ENCODE data around the gene RNF17.

RNF17 gene

DNA sequence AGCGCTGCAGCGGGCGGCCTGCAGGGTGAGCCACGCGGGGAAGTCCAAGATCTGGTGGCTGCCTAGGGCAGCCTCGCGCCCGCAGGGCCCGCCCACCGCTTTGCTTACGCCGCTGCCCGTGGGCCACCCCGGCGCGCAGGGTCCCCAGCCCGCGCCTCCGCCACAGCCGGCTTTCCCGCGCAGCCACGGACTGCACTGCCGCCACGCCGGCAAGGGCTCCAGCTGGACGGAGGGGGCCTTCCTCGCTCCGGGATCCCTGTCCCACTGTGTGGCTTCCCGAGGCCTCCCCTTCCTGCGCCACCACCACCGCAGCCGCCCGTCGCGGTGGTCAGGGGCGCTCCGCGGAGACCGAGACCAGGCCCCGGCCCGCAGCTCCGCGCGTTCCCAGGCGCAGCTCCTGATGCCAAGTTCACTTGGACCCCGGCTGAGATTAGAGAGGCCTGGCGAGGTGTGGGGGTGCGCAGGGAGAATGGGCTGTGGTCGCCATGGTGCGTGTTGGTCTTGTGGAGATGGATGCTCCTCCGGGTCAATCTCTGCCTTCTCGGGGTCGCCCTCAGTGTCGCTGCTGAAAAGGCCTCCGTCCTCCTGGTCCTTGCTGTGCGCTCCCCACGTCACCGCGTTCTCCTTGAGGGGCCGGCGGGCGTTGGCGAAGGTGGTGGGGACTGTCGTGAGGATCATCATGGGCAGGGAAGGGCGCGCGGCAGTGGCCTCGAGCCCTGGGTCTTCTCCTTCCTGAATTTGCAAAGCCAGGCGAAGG, 17.9 kb upstream of the RNF17 start:
- ATAC-seq (ENCODE audit: insufficient read depth, low read depth) = no peak
- Histone ChIP-seq H3K9ac (ENCODE audit: low read depth, low read length) (no peak overlapping the region), H3K4me1 (ENCODE audit: insufficient read depth, low read length) (peaks cover 9% of the 10 kb centered on the region; the same call in 1 of the 2 replicates), H3K27ac (ENCODE audit: low read length) (no peak overlapping the region), H3K4me3 (ENCODE audit: low read depth in 1 of 2, low read length in 2 of 2) (no peak overlapping the region), H3K4me2 (ENCODE audit: insufficient read depth, low read length) (no peak overlapping the region), H3K79me2 (ENCODE audit: insufficient read depth, low read length) (no peaks in the 10 kb centered on the region), H3K27me3 (ENCODE audit: insufficient read depth, low read length, poor library complexity) (no peaks in the 10 kb centered on the region), H4K20me1 (ENCODE audit: insufficient read depth, low read length) (no peaks in the 10 kb centered on the region), H3K9me3 (ENCODE audit: insufficient read depth, low read length, severe bottlenecking) (no peaks in the 10 kb centered on the region), H3K36me3 (ENCODE audit: insufficient read depth, low read length) (no peaks in the 10 kb centered on the region), H2AFZ (ENCODE audit: low read depth, low read length) (no peak overlapping the region)
- DNase-seq = no peak
- TF ChIP-seq, protein P1, sequence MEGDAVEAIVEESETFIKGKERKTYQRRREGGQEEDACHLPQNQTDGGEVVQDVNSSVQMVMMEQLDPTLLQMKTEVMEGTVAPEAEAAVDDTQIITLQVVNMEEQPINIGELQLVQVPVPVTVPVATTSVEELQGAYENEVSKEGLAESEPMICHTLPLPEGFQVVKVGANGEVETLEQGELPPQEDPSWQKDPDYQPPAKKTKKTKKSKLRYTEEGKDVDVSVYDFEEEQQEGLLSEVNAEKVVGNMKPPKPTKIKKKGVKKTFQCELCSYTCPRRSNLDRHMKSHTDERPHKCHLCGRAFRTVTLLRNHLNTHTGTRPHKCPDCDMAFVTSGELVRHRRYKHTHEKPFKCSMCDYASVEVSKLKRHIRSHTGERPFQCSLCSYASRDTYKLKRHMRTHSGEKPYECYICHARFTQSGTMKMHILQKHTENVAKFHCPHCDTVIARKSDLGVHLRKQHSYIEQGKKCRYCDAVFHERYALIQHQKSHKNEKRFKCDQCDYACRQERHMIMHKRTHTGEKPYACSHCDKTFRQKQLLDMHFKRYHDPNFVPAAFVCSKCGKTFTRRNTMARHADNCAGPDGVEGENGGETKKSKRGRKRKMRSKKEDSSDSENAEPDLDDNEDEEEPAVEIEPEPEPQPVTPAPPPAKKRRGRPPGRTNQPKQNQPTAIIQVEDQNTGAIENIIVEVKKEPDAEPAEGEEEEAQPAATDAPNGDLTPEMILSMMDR (IDR thresholded peaks at IDR 0.05; ENCODE audit: borderline replicate concordance, extremely low read depth, low read length, poor library complexity, severe bottlenecking) = no peak
- no peak for TF ChIP-seq EZH2 (IDR thresholded peaks at IDR 0.05; ENCODE audit: borderline replicate concordance, low read depth, low read length, severe bottlenecking)

DNA sequence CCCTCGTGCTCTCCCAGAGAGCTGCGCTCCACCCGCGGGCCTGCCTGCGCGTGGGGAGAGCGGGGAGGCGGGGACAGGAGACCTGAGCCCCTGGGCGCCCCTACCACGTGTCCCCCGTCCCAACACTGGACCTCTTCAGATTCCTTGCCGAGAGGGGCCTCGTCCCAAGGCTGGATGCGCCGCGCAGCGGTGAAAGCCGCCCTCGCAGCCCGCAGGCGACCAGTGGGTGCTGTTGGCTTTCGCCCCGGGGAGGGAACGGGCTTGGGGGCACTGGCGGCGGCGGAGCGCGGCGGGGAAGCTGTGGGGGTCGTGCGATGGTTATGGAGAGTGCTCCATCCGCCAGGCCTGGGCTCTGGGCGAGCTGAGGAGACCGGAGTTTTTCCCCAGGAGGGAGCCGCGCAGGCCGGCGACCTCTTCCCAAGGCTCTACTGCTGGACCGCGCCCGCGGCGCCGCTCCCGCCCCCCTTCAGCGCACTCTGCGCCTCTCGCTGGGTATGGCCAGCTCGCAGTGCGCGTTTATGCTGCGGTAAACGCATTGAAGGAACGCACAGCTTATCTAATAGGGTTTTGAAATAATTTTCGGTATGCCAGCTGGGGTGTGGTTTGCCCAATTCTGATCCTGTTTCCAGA, 17.2 kb upstream of the RNF17 start:
- no peak overlapping the region for H3K9ac ChIP-seq (ENCODE audit: low read depth, low read length)
- peaks cover 9% of the 10 kb centered on the region; the same call in 1 of the 2 replicates for H3K4me1 ChIP-seq (ENCODE audit: insufficient read depth, low read length)
- ATAC-seq (ENCODE audit: insufficient read depth, low read depth) (no peak), DNase-seq (no peak)
- no peak for TF ChIP-seq EZH2 (IDR thresholded peaks at IDR 0.05; ENCODE audit: borderline replicate concordance, low read depth, low read length, severe bottlenecking)
- TF ChIP-seq, protein P1 (IDR thresholded peaks at IDR 0.05; ENCODE audit: borderline replicate concordance, extremely low read depth, low read length, poor library complexity, severe bottlenecking) = no peak
- H3K4me2 ChIP-seq (ENCODE audit: insufficient read depth, low read length) = no peak overlapping the region
- H3K9me3 ChIP-seq (ENCODE audit: insufficient read depth, low read length, severe bottlenecking) = no peaks in the 10 kb centered on the region
- H3K36me3 ChIP-seq (ENCODE audit: insufficient read depth, low read length) = no peaks in the 10 kb centered on the region
- H4K20me1 ChIP-seq (ENCODE audit: insufficient read depth, low read length) = no peaks in the 10 kb centered on the region
- no peak overlapping the region for H3K27ac ChIP-seq (ENCODE audit: low read length)
- no peak overlapping the region for H3K4me3 ChIP-seq (ENCODE audit: low read depth in 1 of 2, low read length in 2 of 2)
- H3K79me2 ChIP-seq (ENCODE audit: insufficient read depth, low read length) = no peaks in the 10 kb centered on the region
- H3K27me3 ChIP-seq (ENCODE audit: insufficient read depth, low read length, poor library complexity) = no peaks in the 10 kb centered on the region
- H2AFZ ChIP-seq (ENCODE audit: low read depth, low read length) = no peak overlapping the region

DNA sequence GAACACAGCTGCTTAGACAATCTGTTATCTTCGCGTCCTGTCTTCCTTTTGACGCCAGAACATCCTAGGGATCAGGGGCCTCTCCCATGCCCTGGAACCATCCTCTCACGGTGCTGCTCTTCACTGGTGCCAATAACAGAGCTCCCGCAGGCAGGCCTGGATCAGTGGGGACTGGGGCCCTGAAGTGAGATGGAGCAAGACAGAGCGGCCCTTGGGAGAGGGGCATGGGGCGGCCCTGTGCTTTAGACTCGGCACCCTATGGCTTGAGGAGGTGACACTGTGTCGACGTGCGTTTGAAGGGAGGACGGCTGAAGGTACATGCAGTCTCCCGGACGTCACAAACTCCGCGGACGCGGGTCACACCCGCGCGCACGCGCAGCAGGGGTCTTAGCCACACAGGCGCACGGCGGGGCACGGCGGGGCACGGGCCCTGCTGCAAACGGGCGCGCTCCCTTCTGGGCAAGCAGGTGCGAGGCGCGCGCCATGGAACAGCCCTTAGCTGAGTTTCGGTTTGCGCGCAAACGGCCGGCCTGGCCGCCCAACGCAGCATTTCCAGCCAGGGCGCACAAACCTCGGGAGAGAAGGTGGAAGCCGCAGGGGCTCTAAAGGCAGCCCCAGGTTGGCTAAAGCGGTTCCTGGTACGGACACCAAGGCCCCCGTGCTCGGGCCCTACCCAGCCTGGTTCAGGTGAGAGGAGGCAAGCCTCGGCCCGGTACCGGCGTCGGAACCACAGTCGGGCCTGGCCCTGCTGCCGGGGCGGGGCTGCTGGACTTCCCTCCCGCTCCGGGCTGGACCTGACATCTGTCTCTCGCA, 16.5 kb upstream of the RNF17 start:
- no peak overlapping the region for H3K4me2 ChIP-seq (ENCODE audit: insufficient read depth, low read length)

More for the DNA sequence above, 16.5 kb upstream of the RNF17 start:
- Histone ChIP-seq H3K36me3 (ENCODE audit: insufficient read depth, low read length) (no peaks in the 10 kb centered on the region), H3K4me3 (ENCODE audit: low read depth in 1 of 2, low read length in 2 of 2) (no peak overlapping the region), H3K4me1 (ENCODE audit: insufficient read depth, low read length) (peaks cover 9% of the 10 kb centered on the region; the same call in 1 of the 2 replicates), H3K9ac (ENCODE audit: low read depth, low read length) (no peak overlapping the region), H3K9me3 (ENCODE audit: insufficient read depth, low read length, severe bottlenecking) (no peaks in the 10 kb centered on the region), H3K27me3 (ENCODE audit: insufficient read depth, low read length, poor library complexity) (no peaks in the 10 kb centered on the region), H2AFZ (ENCODE audit: low read depth, low read length) (no peak overlapping the region), H3K27ac (ENCODE audit: low read length) (no peak overlapping the region), H3K79me2 (ENCODE audit: insufficient read depth, low read length) (no peaks in the 10 kb centered on the region), H4K20me1 (ENCODE audit: insufficient read depth, low read length) (no peaks in the 10 kb centered on the region)
- ATAC-seq (ENCODE audit: insufficient read depth, low read depth) = no peak
- TF ChIP-seq, protein P1 (IDR thresholded peaks at IDR 0.05; ENCODE audit: borderline replicate concordance, extremely low read depth, low read length, poor library complexity, severe bottlenecking) = no peak
- no peak for TF ChIP-seq EZH2 (IDR thresholded peaks at IDR 0.05; ENCODE audit: borderline replicate concordance, low read depth, low read length, severe bottlenecking)
- no peak for DNase-seq

Measured in DND-41 (cell line).